GM13977 (cell line): ENCODE data around the gene IPO4.

ENCODE experiments used
- DNase-seq: peaks from one replicate; pipeline ENCODE4 v3.0.0; 2012; ENCODE audit warnings: low spot score
- CTCF ChIP-seq: IDR thresholded peaks from 2 replicates; pipeline ENCODE4 v1.5.1; 2012; ENCODE audit warnings: mild to moderate bottlenecking, control low read depth; ENCODE audit not compliant: insufficient read depth; ENCODE audit errors: extremely low read depth, missing control alignments
- in situ Hi-C: fragments of 300-500 bp; cut with MboI; formaldehyde crosslinking; loops from one replicate; pipeline ENCODE4 v1.12.0; 2022; ENCODE audit warnings: low sequenced_read_pairs, low pct_unique_long_range_greater_than_20kb, mixed read lengths, inconsistent platforms; ENCODE audit not compliant: unreplicated experiment

The IPO4 gene

GRCh38 chr14:24196071-24197055, 7.7 kb upstream of the IPO4 start:
- DNase-seq, result peak; percentile 52

GRCh38 chr14:24195186-24196070, 6.8 kb upstream of the IPO4 start, which contains the start of gene TM9SF1:
TM9SF1 (minus strand) TSS chr14:24195441; CDS start chr14:24195019, 422 bp downstream.
- in situ Hi-C loops, result no loop called here
- DNase-seq, result peak; percentile 95
- TF ChIP-seq CTCF, result no peak

More at GRCh38 chr14:24196071-24197055, 7.7 kb upstream of the IPO4 start:
- in situ Hi-C loops, result no loop called here
- TF ChIP-seq CTCF, result no peak

GRCh38 chr14:24194873-24195185, 6.2 kb upstream of the IPO4 start:
- in situ Hi-C loops, result no loop called here
- no peak for TF ChIP-seq CTCF
- no peak for DNase-seq

- in situ Hi-C loops, result no loop called here
- DNase-seq, result no peak
- TF ChIP-seq CTCF, result no peak
Measured at GRCh38 chr14:24194186-24194872, 5.7 kb upstream of the IPO4 start.

GRCh38 chr14:24192933-24193332, 4.3 kb upstream of the IPO4 start:
- in situ Hi-C loops, result no loop called here
- TF ChIP-seq CTCF, result no peak
- no peak for DNase-seq

- no peak for TF ChIP-seq CTCF
- no peak for DNase-seq
- in situ Hi-C loops, result no loop called here
Measured at GRCh38 chr14:24190416-24190815, 1.8 kb upstream of the IPO4 start.
